ENCODE results near the gene PTH1R.

PTH1R gene

GRCh38 chr3:46935168-46935858, 57.8 kb downstream of the PTH1R start:
- in situ Hi-C loops (cut with HindIII; ENCODE audit: low sequenced_read_pairs), result no loop called here
- peak; percentile 95 for DNase-seq (ENCODE audit: low read depth, low spot score)
- H3K4me3 ChIP-seq (ENCODE audit: low read depth, low read length), result no peak overlapping the region
- TF ChIP-seq CTCF (IDR thresholded peaks at IDR 0.05; ENCODE audit: low read depth, low read length), result peak; percentile 86

DNA sequence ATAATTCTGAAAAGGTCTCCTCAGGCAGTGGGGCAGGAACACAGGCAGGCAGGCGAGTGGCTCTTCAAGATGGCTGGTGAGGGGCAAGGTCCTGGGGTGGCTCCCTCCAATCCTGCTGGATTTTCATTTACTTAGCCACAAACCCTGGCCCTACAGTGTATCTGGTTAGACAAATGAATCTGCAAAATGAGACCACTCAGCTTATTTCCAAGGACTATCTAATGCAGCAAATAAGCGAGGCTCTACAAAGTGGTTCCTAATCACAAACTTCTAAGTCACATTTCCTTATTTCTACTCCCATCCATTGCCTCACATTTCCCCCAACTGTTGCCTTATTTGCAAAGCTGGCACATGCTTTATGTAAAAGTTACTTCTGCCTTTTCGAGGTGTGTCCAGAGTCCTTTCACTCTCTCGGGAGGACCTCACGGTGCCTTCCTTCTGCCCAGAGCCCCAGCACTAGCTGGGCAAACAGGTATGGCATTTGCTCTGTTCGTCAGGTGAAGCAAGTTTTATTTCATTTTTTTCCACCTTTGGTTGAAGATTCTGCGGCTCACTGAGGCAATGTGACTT, 58.6 kb downstream of the PTH1R start:
- DNase-seq (ENCODE audit: low read depth, low spot score), result no peak
- no peak for TF ChIP-seq CTCF (IDR thresholded peaks at IDR 0.05; ENCODE audit: low read depth, low read length)
- H3K4me3 ChIP-seq (ENCODE audit: low read depth, low read length), result no peak overlapping the region
- in situ Hi-C loops (cut with HindIII; ENCODE audit: low sequenced_read_pairs), result no loop called here

GRCh38 chr3:46936733-46937250, 59.3 kb downstream of the PTH1R start:
- no peak for TF ChIP-seq CTCF (IDR thresholded peaks at IDR 0.05; ENCODE audit: low read depth, low read length)

GRCh38 chr3:46938118-46938517, 60.6 kb downstream of the PTH1R start:
- TF ChIP-seq CTCF (IDR thresholded peaks at IDR 0.05; ENCODE audit: low read depth, low read length), result no peak
- no peak overlapping the region for H3K4me3 ChIP-seq (ENCODE audit: low read depth, low read length)
- DNase-seq (ENCODE audit: low read depth, low spot score), result no peak
- in situ Hi-C loops (cut with HindIII; ENCODE audit: low sequenced_read_pairs), result no loop called here

More at GRCh38 chr3:46936733-46937250, 59.3 kb downstream of the PTH1R start:
- H3K4me3 ChIP-seq (ENCODE audit: low read depth, low read length), result no peak overlapping the region
- in situ Hi-C loops (cut with HindIII; ENCODE audit: low sequenced_read_pairs), result no loop called here
- DNase-seq (ENCODE audit: low read depth, low spot score), result peak; percentile 9

- no peak for TF ChIP-seq CTCF (IDR thresholded peaks at IDR 0.05; ENCODE audit: low read depth, low read length)
- H3K4me3 ChIP-seq (ENCODE audit: low read depth, low read length), result no peak overlapping the region
- in situ Hi-C loops (cut with HindIII; ENCODE audit: low sequenced_read_pairs), result no loop called here
- no peak for DNase-seq (ENCODE audit: low read depth, low spot score)
Measured at GRCh38 chr3:46939578-46940445, 62.3 kb downstream of the PTH1R start.

GRCh38 chr3:46942076-46942475, 64.6 kb downstream of the PTH1R start:
- DNase-seq (ENCODE audit: low read depth, low spot score), result no peak
- in situ Hi-C loops (cut with HindIII; ENCODE audit: low sequenced_read_pairs), result no loop called here
- no peak overlapping the region for H3K4me3 ChIP-seq (ENCODE audit: low read depth, low read length)
- TF ChIP-seq CTCF (IDR thresholded peaks at IDR 0.05; ENCODE audit: low read depth, low read length), result no peak
